Mammary epithelial cell (primary cell): ENCODE data around the gene LDLRAD4.

ENCODE experiments used
- EZH2 ChIP-seq: IDR thresholded peaks from 2 replicates; pipeline ENCODE4 v1.6.1; 2012; ENCODE audit warnings: low read length, inconsistent platforms, borderline replicate concordance
- TF ChIP-seq, protein P1 (sequence below), 2 donors: IDR thresholded peaks in 1 of 2; conservative IDR thresholded peaks in 1 of 2; 2 replicates each; pipeline ENCODE4 v1.5.1; 2011 to 2012; ENCODE audit warnings: inconsistent platforms in 2 of 2, low read length in 2 of 2, mild to moderate bottlenecking in 2 of 2, control low read depth in 1 of 2, low read depth in 1 of 2; ENCODE audit not compliant: insufficient read depth in 1 of 2; ENCODE audit errors: extremely low read depth in 1 of 2

GRCh38 chr18:13378150-13378549 lies 159.6 kb downstream of the LDLRAD4 start:
- TF ChIP-seq, protein P1, sequence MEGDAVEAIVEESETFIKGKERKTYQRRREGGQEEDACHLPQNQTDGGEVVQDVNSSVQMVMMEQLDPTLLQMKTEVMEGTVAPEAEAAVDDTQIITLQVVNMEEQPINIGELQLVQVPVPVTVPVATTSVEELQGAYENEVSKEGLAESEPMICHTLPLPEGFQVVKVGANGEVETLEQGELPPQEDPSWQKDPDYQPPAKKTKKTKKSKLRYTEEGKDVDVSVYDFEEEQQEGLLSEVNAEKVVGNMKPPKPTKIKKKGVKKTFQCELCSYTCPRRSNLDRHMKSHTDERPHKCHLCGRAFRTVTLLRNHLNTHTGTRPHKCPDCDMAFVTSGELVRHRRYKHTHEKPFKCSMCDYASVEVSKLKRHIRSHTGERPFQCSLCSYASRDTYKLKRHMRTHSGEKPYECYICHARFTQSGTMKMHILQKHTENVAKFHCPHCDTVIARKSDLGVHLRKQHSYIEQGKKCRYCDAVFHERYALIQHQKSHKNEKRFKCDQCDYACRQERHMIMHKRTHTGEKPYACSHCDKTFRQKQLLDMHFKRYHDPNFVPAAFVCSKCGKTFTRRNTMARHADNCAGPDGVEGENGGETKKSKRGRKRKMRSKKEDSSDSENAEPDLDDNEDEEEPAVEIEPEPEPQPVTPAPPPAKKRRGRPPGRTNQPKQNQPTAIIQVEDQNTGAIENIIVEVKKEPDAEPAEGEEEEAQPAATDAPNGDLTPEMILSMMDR (conservative IDR thresholded peaks at IDR 0.05 in 1 of 2, IDR thresholded peaks at IDR 0.05 in 1 of 2; ENCODE audit: extremely low read depth in 1 of 2, insufficient read depth in 1 of 2, low read depth in 1 of 2, low read length in 2 of 2), result no peak
- TF ChIP-seq EZH2, result no peak
